ENCODE measurements around the gene CACNB2.

Gene CACNB2

GRCh38 chr10:18401416-18402195, 261.4 kb downstream of the CACNB2 start:
- H3K27ac ChIP-seq, result no peak overlapping the region
- CTCF ChIA-PET, result interaction anchor here (0.7 kb wide), 1 partner anchor 19 kb away, joined by 3 read pairs; no protein-coding TSS in a partner anchor
- TF ChIP-seq, protein P1, sequence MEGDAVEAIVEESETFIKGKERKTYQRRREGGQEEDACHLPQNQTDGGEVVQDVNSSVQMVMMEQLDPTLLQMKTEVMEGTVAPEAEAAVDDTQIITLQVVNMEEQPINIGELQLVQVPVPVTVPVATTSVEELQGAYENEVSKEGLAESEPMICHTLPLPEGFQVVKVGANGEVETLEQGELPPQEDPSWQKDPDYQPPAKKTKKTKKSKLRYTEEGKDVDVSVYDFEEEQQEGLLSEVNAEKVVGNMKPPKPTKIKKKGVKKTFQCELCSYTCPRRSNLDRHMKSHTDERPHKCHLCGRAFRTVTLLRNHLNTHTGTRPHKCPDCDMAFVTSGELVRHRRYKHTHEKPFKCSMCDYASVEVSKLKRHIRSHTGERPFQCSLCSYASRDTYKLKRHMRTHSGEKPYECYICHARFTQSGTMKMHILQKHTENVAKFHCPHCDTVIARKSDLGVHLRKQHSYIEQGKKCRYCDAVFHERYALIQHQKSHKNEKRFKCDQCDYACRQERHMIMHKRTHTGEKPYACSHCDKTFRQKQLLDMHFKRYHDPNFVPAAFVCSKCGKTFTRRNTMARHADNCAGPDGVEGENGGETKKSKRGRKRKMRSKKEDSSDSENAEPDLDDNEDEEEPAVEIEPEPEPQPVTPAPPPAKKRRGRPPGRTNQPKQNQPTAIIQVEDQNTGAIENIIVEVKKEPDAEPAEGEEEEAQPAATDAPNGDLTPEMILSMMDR (conservative IDR thresholded peaks at IDR 0.05; ENCODE audit: low read depth), result no peak
- DNase-seq (ENCODE audit: low spot score), result no peak
- POLR2A ChIA-PET (ENCODE audit: low non-redundant PET), result no interaction called here

GRCh38 chr10:18402853-18403252, 262.6 kb downstream of the CACNB2 start:
- POLR2A ChIA-PET (ENCODE audit: low non-redundant PET), result no interaction called here
- TF ChIP-seq, protein P1 (conservative IDR thresholded peaks at IDR 0.05; ENCODE audit: low read depth), result no peak

DNA sequence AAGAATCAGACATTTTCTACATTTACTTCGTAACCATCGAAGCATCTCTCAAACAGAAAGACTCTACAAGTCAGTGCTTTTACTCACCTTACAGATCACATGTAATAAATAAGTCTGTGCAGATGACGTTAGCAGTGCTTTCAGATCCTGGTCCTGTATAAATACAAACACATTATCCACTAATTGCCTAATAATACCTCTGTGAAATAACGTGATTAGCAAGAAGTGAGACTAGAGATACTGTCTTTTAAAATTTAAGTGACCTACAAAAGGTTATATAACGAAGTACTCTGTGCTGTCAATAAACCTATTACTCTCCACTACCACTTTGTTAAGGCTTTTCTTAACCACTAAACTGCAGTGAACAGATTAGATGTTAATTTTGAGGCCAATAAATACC, 264.3 kb downstream of the CACNB2 start:
- ChIA-PET POLR2A (ENCODE audit: low non-redundant PET) (no interaction called here), CTCF (no interaction called here)
- H3K27ac ChIP-seq, result no peak overlapping the region
- no peak for DNase-seq (ENCODE audit: low spot score)
- TF ChIP-seq, protein P1 (conservative IDR thresholded peaks at IDR 0.05; ENCODE audit: low read depth), result no peak

More at GRCh38 chr10:18402853-18403252, 262.6 kb downstream of the CACNB2 start:
- no peak overlapping the region for H3K27ac ChIP-seq
- CTCF ChIA-PET, result no interaction called here
- DNase-seq (ENCODE audit: low spot score), result no peak

- TF ChIP-seq, protein P1 (conservative IDR thresholded peaks at IDR 0.05; ENCODE audit: low read depth), result no peak
- no peak overlapping the region for H3K27ac ChIP-seq
- no peak for DNase-seq (ENCODE audit: low spot score)
- ChIA-PET CTCF (interaction anchor here (0.7 kb wide), 1 partner anchor 532 kb away, joined by 3 read pairs; no protein-coding TSS in a partner anchor), POLR2A (ENCODE audit: low non-redundant PET) (no interaction called here)
Measured at GRCh38 chr10:18406136-18406535, 265.9 kb downstream of the CACNB2 start.

- CTCF ChIA-PET, result no interaction called here
- TF ChIP-seq, protein P1 (conservative IDR thresholded peaks at IDR 0.05; ENCODE audit: low read depth), result no peak
- no peak overlapping the region for H3K27ac ChIP-seq
- POLR2A ChIA-PET (ENCODE audit: low non-redundant PET), result no interaction called here
- DNase-seq (ENCODE audit: low spot score), result no peak
Measured at GRCh38 chr10:18409599-18410397, 269.6 kb downstream of the CACNB2 start.

DNA sequence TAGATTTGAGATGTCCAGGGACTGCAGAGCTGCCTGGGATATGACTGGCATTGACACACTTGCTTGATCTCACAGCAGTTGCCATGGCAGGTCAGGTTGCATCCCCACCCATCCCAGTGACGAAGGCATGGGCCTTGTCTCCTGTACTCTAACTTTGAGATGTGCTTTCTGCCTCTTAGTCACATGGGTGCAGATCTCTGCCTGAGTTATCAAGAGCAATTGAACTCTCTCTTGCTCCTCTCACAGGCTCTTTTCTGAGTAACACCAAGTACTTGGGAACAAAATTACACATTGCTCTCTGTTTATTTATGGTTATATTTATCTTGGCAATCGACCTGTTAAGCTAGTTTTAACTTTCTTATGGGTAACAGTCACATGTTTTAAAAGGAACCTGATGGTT, 273.8 kb downstream of the CACNB2 start:
- H3K27ac ChIP-seq, result no peak overlapping the region
- TF ChIP-seq, protein P1 (conservative IDR thresholded peaks at IDR 0.05; ENCODE audit: low read depth), result no peak
- POLR2A ChIA-PET (ENCODE audit: low non-redundant PET), result no interaction called here
- DNase-seq (ENCODE audit: low spot score), result no peak
- CTCF ChIA-PET, result interaction anchor here (0.7 kb wide), 1 partner anchor 67 kb away, joined by 3 read pairs; no protein-coding TSS in a partner anchor

Data from RWPE1 (cell line).